ENCODE data around the gene TMOD2. TPM values are rescaled to one million over a fixed set of nuclear protein-coding genes. Genes with fewer than 3 reads are reported as not detected.

TMOD2 gene
- total and polyA plus RNA-seq, 2 of the 8 experiments (the other 6 are each of a cell fraction or from before 2014, with no cell fraction given), result 0.80 to 6.5 TPM

DNA sequence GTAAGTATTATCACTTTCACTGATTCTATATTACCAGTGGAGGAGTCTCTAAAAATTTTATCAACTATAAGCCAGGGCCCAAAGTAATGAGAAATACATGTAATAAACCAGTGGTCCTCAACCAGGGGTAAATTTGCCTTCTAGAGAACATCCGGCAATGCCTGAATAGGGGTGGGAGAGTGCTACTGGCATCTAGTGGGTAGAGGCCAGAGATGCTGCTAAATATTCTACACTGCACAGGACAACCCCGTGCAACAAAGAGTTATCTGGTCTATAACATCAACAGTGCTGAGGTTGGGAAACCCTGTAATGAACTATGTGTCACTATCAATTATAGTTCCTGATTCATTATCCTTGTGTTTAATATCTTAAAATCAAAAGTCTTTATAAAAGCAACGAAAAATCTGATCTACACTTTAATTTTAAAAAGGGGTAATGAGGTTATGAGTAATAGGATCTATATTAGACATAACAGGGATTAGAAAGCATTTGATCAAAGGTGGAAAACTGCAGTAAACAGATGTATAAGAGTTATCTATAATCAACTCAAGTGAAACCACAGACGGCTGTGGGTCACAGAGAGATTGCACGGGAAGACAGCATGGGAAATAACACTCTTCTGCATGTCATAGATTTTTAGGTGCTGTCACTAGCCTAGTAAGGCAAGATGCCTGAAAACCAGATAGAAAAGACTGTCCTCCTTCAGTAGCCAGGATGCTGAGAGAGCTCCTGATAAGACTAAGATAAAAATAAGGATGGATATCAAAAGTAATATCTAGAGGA lies 16.0 kb upstream of the TMOD2 start:
- no peak overlapping the region for H4K5ac ChIP-seq (ENCODE audit: insufficient read length, low read depth, low read length)
- no peak overlapping the region for H3K4ac ChIP-seq (replicated peaks; ENCODE audit: insufficient read length, low read depth, low read length)
- H3K4me1 ChIP-seq (replicated peaks in 1 of 4; ENCODE audit: control insufficient read depth in 3 of 4, insufficient read depth in 4 of 4, low read length in 3 of 4), result peaks cover 0 to 4% (median 0%) of the 10 kb centered on the region in 4 experiments; a peak in 1 of 7 replicates
- H2AFZ ChIP-seq (ENCODE audit: low read length), result no peak overlapping the region
- no peak overlapping the region for H2BK15ac ChIP-seq (ENCODE audit: low read length)
- no peaks in the 10 kb centered on the region for H3K79me2 ChIP-seq (ENCODE audit: control insufficient read depth in 1 of 2, insufficient read depth in 2 of 2, low read length in 2 of 2)
- no peak overlapping the region for H3K23ac ChIP-seq (ENCODE audit: insufficient read length)
- H2BK120ac ChIP-seq (replicated peaks; ENCODE audit: low read depth, low read length), result no peak overlapping the region
- ChIA-PET POLR2A (ENCODE audit: partially characterized antibody) (interaction anchor here (2.6 kb wide), 1 partner anchor 16 kb away, joined by 7 read pairs; the partner anchor contains the start of gene TMOD2), CTCF (ENCODE audit: partially characterized antibody) (interaction anchor here (0.6 to 3.2 kb wide), 6 partner anchors 15 to 282 kb away, joined by 3 to 14 read pairs (median 4); no protein-coding TSS in a partner anchor)
- no peaks in the 10 kb centered on the region for H3K36me3 ChIP-seq (ENCODE audit: control insufficient read depth in 2 of 4, insufficient read depth in 4 of 4, low read length in 3 of 4)
- peaks cover 8% of the 10 kb centered on the region for H3K23me2 ChIP-seq (ENCODE audit: low read depth, low read length)
- H3K27me3 ChIP-seq (replicated peaks in 1 of 4; ENCODE audit: control insufficient read depth in 3 of 4, extremely low read depth in 1 of 4, insufficient read depth in 3 of 4, low read length in 3 of 4), result peaks cover 6 to 32% (median 19%) of the 10 kb centered on the region in 4 experiments
- no peak overlapping the region for H3K9ac ChIP-seq (replicated peaks in 1 of 4; ENCODE audit: extremely low read depth in 1 of 4, low read depth in 3 of 4, low read length in 3 of 4)
- no peak overlapping the region for H2BK12ac ChIP-seq (ENCODE audit: low read depth, low read length)
- no peaks in the 10 kb centered on the region for H3K9me3 ChIP-seq (ENCODE audit: insufficient read depth in 2 of 2, low read depth in 1 of 2, low read length in 1 of 2)
- TF ChIP-seq PHF8 (conservative IDR thresholded peaks at IDR 0.05; ENCODE audit: low read depth, low read length) (no peak), RAD21 (IDR thresholded peaks at IDR 0.05 in 1 of 2, conservative IDR thresholded peaks at IDR 0.05 in 1 of 2; ENCODE audit: low read depth in 2 of 2, low read length in 2 of 2) (peak; percentile 28 to 47; a peak in 2 of 4 replicates)
- H3K56ac ChIP-seq (replicated peaks; ENCODE audit: insufficient read length, low read depth, low read length), result no peak overlapping the region
- no peak overlapping the region for H4K91ac ChIP-seq (replicated peaks; ENCODE audit: insufficient read length, low read length)
- no peak overlapping the region for H4K8ac ChIP-seq (ENCODE audit: extremely low read depth, insufficient read depth, low read length)
- no peak overlapping the region for H3K4me3 ChIP-seq (ENCODE audit: extremely low read depth in 1 of 4, insufficient read depth in 2 of 4, low read depth in 3 of 4, low read length in 4 of 4)
- no peak overlapping the region for H2BK20ac ChIP-seq (ENCODE audit: low read length)
- 88% methylated on average over 5 of the region's 5 CpGs; no CpG with 5 or more reads in 1 of the 2 experiments for WGBS, 2 experiments (ENCODE audit: extremely low coverage in 1 of 2, insufficient coverage in 1 of 2, insufficient read length in 1 of 2, insufficient replicate concordance in 2 of 2, low coverage in 1 of 2, low lambda C conversion rate in 2 of 2, missing lambda C conversion rate in 1 of 2)
- no peak for DNase-seq (ENCODE audit: low read depth in 1 of 2, low spot score in 2 of 2)
- H3K27ac ChIP-seq (ENCODE audit: low read depth, low read length), result no peak overlapping the region
- no peak overlapping the region for H3K18ac ChIP-seq (ENCODE audit: extremely low read depth, low read length)
- H3K79me1 ChIP-seq (ENCODE audit: low read depth, low read length), result no peaks in the 10 kb centered on the region
- H3K14ac ChIP-seq (ENCODE audit: insufficient read length), result no peak overlapping the region
- H2AK5ac ChIP-seq (ENCODE audit: low read depth, low read length), result no peak overlapping the region
- no peak overlapping the region for H2BK5ac ChIP-seq (ENCODE audit: low read depth, low read length)
- peaks cover 1% of the 10 kb centered on the region in 2 experiments for H4K20me1 ChIP-seq (replicated peaks in 1 of 2; ENCODE audit: control insufficient read depth in 1 of 2, insufficient read depth in 2 of 2, low read length in 2 of 2)
- H3K4me2 ChIP-seq (ENCODE audit: insufficient read depth in 1 of 2, low read depth in 2 of 2, low read length in 2 of 2), result no peak overlapping the region
- no peak for FAIRE-seq

Data from H1 (cell line).